IPS-20b (cell line): ENCODE measurements around the gene SLC25A26.

ENCODE experiments used
- H3K27ac ChIP-seq: one replicate; pipeline ENCODE4 v1.5.1; 2013; ENCODE audit warnings: low read length
- H3K27me3 ChIP-seq: 2 replicates; pipeline ENCODE4 v1.6.1; 2013; ENCODE audit warnings: mild to moderate bottlenecking, low read length, inconsistent platforms; ENCODE audit not compliant: insufficient read depth
- H3K36me3 ChIP-seq: 2 replicates; pipeline ENCODE4 v1.6.1; 2013; ENCODE audit warnings: low read depth, mild to moderate bottlenecking, inconsistent platforms, low read length, moderate library complexity; ENCODE audit not compliant: insufficient read depth
- H3K4me1 ChIP-seq: 2 replicates; pipeline ENCODE4 v1.6.1; 2013; ENCODE audit warnings: mild to moderate bottlenecking, control low read depth, inconsistent platforms, low read length, moderate library complexity; ENCODE audit not compliant: insufficient read depth
- H3K4me3 ChIP-seq: 2 replicates; pipeline ENCODE4 v1.5.1; 2013; ENCODE audit warnings: mild to moderate bottlenecking, low read length, inconsistent platforms
- H3K9ac ChIP-seq: 2 replicates; pipeline ENCODE4 v1.6.1; 2013; ENCODE audit warnings: low read depth, mild to moderate bottlenecking, inconsistent platforms, low read length, moderate library complexity
- H3K9me3 ChIP-seq: 2 replicates; pipeline ENCODE4 v1.6.1; 2013; ENCODE audit warnings: mild to moderate bottlenecking, low read depth, low read length, inconsistent platforms; ENCODE audit not compliant: insufficient read depth

SLC25A26 gene

GRCh38 chr3:66253790-66254620 lies 33.2 kb downstream of the SLC25A26 start:
- Histone ChIP-seq H3K36me3 (no peaks in the 10 kb centered on the region), H3K9ac (no peak overlapping the region), H3K27me3 (no peaks in the 10 kb centered on the region)

GRCh38 chr3:66255865-66256264 lies 35.1 kb downstream of the SLC25A26 start:
- H3K4me3 ChIP-seq = no peak overlapping the region
- no peak overlapping the region for H3K27ac ChIP-seq

More at GRCh38 chr3:66253790-66254620, 33.2 kb downstream of the SLC25A26 start:
- no peaks in the 10 kb centered on the region for H3K9me3 ChIP-seq
- H3K27ac ChIP-seq = no peak overlapping the region
- no peaks in the 10 kb centered on the region for H3K4me1 ChIP-seq
- no peak overlapping the region for H3K4me3 ChIP-seq

GRCh38 chr3:66256806-66257205 lies 36.0 kb downstream of the SLC25A26 start:
- Histone ChIP-seq H3K9me3 (no peaks in the 10 kb centered on the region), H3K4me1 (no peaks in the 10 kb centered on the region), H3K27ac (no peak overlapping the region), H3K27me3 (no peaks in the 10 kb centered on the region), H3K36me3 (no peaks in the 10 kb centered on the region), H3K9ac (no peak overlapping the region), H3K4me3 (no peak overlapping the region)

More at GRCh38 chr3:66255865-66256264, 35.1 kb downstream of the SLC25A26 start:
- Histone ChIP-seq H3K27me3 (no peaks in the 10 kb centered on the region), H3K4me1 (no peaks in the 10 kb centered on the region), H3K9me3 (no peaks in the 10 kb centered on the region), H3K9ac (no peak overlapping the region), H3K36me3 (no peaks in the 10 kb centered on the region)

GRCh38 chr3:66259566-66260255 lies 38.9 kb downstream of the SLC25A26 start:
- H3K4me1 ChIP-seq = no peaks in the 10 kb centered on the region
- no peak overlapping the region for H3K4me3 ChIP-seq
- H3K36me3 ChIP-seq = peaks cover 8% of the 10 kb centered on the region; the same call in 1 of the 2 replicates
- no peak overlapping the region for H3K9ac ChIP-seq
- no peak overlapping the region for H3K27ac ChIP-seq
- no peaks in the 10 kb centered on the region for H3K27me3 ChIP-seq
- H3K9me3 ChIP-seq = no peaks in the 10 kb centered on the region

- no peaks in the 10 kb centered on the region for H3K27me3 ChIP-seq
- no peaks in the 10 kb centered on the region for H3K4me1 ChIP-seq
- no peaks in the 10 kb centered on the region for H3K9me3 ChIP-seq
- H3K9ac ChIP-seq = no peak overlapping the region
- no peak overlapping the region for H3K27ac ChIP-seq
- H3K36me3 ChIP-seq = peaks cover 8% of the 10 kb centered on the region; the same call in 1 of the 2 replicates
- no peak overlapping the region for H3K4me3 ChIP-seq
These were observed 39.6 kb downstream of the SLC25A26 start for GRCh38 chr3:66260431-66260830.

GRCh38 chr3:66261355-66261754 lies 40.6 kb downstream of the SLC25A26 start:
- Histone ChIP-seq H3K27me3 (no peaks in the 10 kb centered on the region), H3K27ac (no peak overlapping the region), H3K36me3 (peaks cover 8% of the 10 kb centered on the region; the same call in 1 of the 2 replicates), H3K9me3 (no peaks in the 10 kb centered on the region), H3K4me3 (no peak overlapping the region), H3K9ac (no peak overlapping the region), H3K4me1 (no peaks in the 10 kb centered on the region)

GRCh38 chr3:66265649-66266048 lies 44.8 kb downstream of the SLC25A26 start:
- H3K4me3 ChIP-seq = no peak overlapping the region
- no peak overlapping the region for H3K9ac ChIP-seq
- H3K27me3 ChIP-seq = no peaks in the 10 kb centered on the region
- no peak overlapping the region for H3K27ac ChIP-seq
- H3K9me3 ChIP-seq = no peaks in the 10 kb centered on the region
- H3K4me1 ChIP-seq = no peaks in the 10 kb centered on the region
- peaks cover 8% of the 10 kb centered on the region; the same call in 1 of the 2 replicates for H3K36me3 ChIP-seq

- Histone ChIP-seq H3K27me3 (no peaks in the 10 kb centered on the region), H3K9ac (no peak overlapping the region), H3K4me1 (no peaks in the 10 kb centered on the region), H3K9me3 (no peaks in the 10 kb centered on the region), H3K27ac (no peak overlapping the region), H3K4me3 (no peak overlapping the region), H3K36me3 (peaks cover 8% of the 10 kb centered on the region; the same call in 1 of the 2 replicates)
These were observed 45.8 kb downstream of the SLC25A26 start for GRCh38 chr3:66266551-66266950.

GRCh38 chr3:66267031-66267430 lies 46.2 kb downstream of the SLC25A26 start:
- Histone ChIP-seq H3K36me3 (peaks cover 8% of the 10 kb centered on the region; the same call in 1 of the 2 replicates), H3K4me1 (no peaks in the 10 kb centered on the region), H3K27ac (no peak overlapping the region), H3K27me3 (no peaks in the 10 kb centered on the region), H3K9ac (no peak overlapping the region), H3K9me3 (no peaks in the 10 kb centered on the region), H3K4me3 (no peak overlapping the region)

- Histone ChIP-seq H3K27ac (no peak overlapping the region), H3K4me3 (no peak overlapping the region), H3K9me3 (no peaks in the 10 kb centered on the region), H3K4me1 (no peaks in the 10 kb centered on the region), H3K27me3 (no peaks in the 10 kb centered on the region), H3K9ac (no peak overlapping the region), H3K36me3 (peaks cover 8% of the 10 kb centered on the region; the same call in 1 of the 2 replicates)
These were observed 47.1 kb downstream of the SLC25A26 start for GRCh38 chr3:66267906-66268305.

- Histone ChIP-seq H3K36me3 (peaks cover 8% of the 10 kb centered on the region; the same call in 1 of the 2 replicates), H3K9me3 (no peaks in the 10 kb centered on the region), H3K4me3 (no peak overlapping the region), H3K4me1 (no peaks in the 10 kb centered on the region), H3K27ac (no peak overlapping the region), H3K9ac (no peak overlapping the region), H3K27me3 (no peaks in the 10 kb centered on the region)
These were observed 48.1 kb downstream of the SLC25A26 start for GRCh38 chr3:66268864-66269263.

- Histone ChIP-seq H3K9ac (no peak overlapping the region), H3K4me3 (no peak overlapping the region), H3K4me1 (no peaks in the 10 kb centered on the region), H3K27ac (no peak overlapping the region), H3K36me3 (peaks cover 4% of the 10 kb centered on the region; the same call in 1 of the 2 replicates), H3K9me3 (no peaks in the 10 kb centered on the region), H3K27me3 (no peaks in the 10 kb centered on the region)
These were observed 48.6 kb downstream of the SLC25A26 start for GRCh38 chr3:66269411-66269810.
